Osteoblast (primary cell): Measurements from ENCODE around the gene MEG3. TPM values are rescaled to one million over a fixed set of nuclear protein-coding genes. Genes with fewer than 3 reads are reported as not detected.
A peak's percentile ranks its signal among the peaks of the same experiment; 100 is the strongest.

ENCODE experiments used
- DNase-seq: peaks from one replicate; pipeline ENCODE4 v3.0.0; 2011; ENCODE audit warnings: low spot score, mixed read lengths; ENCODE audit not compliant: insufficient read length; ENCODE audit errors: missing footprints
- H2AFZ ChIP-seq: 2 replicates; pipeline ENCODE4 v1.6.0; 2011; ENCODE audit warnings: mild to moderate bottlenecking, low read length
- H3K27ac ChIP-seq: 2 replicates; pipeline ENCODE4 v1.5.1; 2011; ENCODE audit warnings: mild to moderate bottlenecking, low read depth, low read length, moderate library complexity
- H3K27me3 ChIP-seq: 2 replicates; pipeline ENCODE4 v1.6.0; 2012; ENCODE audit warnings: mild to moderate bottlenecking, control low read depth, inconsistent platforms, low read length, moderate library complexity; ENCODE audit not compliant: insufficient read depth
- H3K36me3 ChIP-seq: 2 replicates; pipeline ENCODE4 v1.5.1; 2011; ENCODE audit warnings: mild to moderate bottlenecking, low read length, control low read depth, moderate library complexity; ENCODE audit not compliant: insufficient read depth
- H3K4me1 ChIP-seq: 2 replicates; pipeline ENCODE4 v1.5.1; 2011; ENCODE audit warnings: mild to moderate bottlenecking, low read length, control low read depth, moderate library complexity; ENCODE audit not compliant: insufficient read depth
- H3K4me2 ChIP-seq: 2 replicates; pipeline ENCODE4 v1.6.0; 2011; ENCODE audit warnings: mild to moderate bottlenecking, low read length; ENCODE audit not compliant: insufficient read depth
- H3K4me3 ChIP-seq: fragments of 200-600 bp; sonication (generic); 3 replicates; pipeline ENCODE4 v1.5.1; 2012; ENCODE audit warnings: mild to moderate bottlenecking, low read length, inconsistent platforms; ENCODE audit not compliant: insufficient read depth
- H3K79me2 ChIP-seq: 2 replicates; pipeline ENCODE4 v1.6.0; 2012; ENCODE audit warnings: mild to moderate bottlenecking, low read length, control low read depth, inconsistent platforms; ENCODE audit not compliant: insufficient read depth
- H3K9me3 ChIP-seq: 2 replicates; pipeline ENCODE4 v1.5.1; 2011; ENCODE audit warnings: low read depth, low read length, control low read depth
- H4K20me1 ChIP-seq: 2 replicates; pipeline ENCODE4 v1.6.0; 2012; ENCODE audit warnings: mild to moderate bottlenecking, low read length, control low read depth; ENCODE audit not compliant: insufficient read depth
- CTCF ChIP-seq: IDR thresholded peaks from 2 replicates; pipeline ENCODE4 v1.5.1; 2011; ENCODE audit warnings: mild to moderate bottlenecking, low read depth, low read length, moderate library complexity; ENCODE audit errors: extremely low read depth
- total RNA-seq: library from RNA; depleted of rRNA; stranded (reverse); fragments of >200 nt; gene quantifications from 2 replicates; pipeline ENCODE4 v1.2.3, GENCODE V29; 2012

MEG3 gene
- total RNA-seq, 1 donor: 200 TPM

DNA sequence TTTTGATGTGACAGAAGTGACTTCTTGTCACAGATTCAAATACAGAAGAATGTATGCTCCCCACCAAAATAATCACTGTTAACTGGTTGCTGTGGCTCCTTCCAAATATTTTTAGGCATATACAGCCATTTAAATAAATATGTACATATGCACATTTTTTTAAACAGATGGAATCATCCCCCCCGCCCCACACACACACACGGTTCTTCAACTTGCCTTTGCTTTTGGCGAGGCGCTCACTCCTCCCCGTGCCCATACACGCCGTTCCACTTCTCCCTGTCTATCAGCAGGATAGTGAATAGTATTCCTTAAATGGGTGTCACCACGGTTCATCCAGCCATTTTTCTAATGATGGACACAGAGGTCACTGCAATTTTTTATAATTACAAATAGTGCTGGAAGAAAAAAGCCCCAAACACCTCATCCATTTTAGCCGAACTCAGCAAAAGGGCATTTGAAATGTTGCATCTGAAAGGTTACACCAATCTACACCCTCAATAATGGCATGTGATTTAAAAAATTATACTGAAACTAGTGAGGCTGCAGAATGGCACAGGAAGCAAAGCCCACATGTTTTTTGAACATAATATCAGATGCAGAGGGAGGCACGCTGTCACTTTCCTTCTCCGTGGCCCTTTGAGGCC lies 39.2 kb upstream of the MEG3 start:
- TF ChIP-seq CTCF: no peak
- H3K27ac ChIP-seq: no peak overlapping the region

DNA sequence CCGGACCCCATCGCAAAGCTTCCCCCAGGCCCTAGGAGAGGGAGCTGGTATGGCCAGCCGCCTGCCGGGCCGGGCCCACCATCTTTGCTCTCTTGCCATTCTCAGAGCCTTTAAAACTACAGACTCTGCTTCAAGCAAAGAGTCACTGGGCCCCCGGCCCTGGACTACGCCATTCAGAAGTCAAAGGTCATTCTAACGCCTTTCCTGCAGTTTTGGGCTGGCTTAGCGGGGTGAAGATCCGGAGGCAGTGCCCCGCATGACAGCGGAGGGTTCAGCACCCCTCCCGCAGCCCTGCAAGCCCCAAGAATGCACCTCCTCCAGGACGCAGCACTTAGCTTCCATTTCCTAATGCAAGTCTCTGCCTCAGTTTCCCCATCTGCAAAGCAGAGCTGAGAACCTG lies 38.3 kb upstream of the MEG3 start:
- Histone ChIP-seq H3K79me2 (no peaks in the 10 kb centered on the region), H3K4me1 (no peaks in the 10 kb centered on the region), H3K36me3 (no peaks in the 10 kb centered on the region), H3K4me2 (no peak overlapping the region), H3K4me3 (no peak overlapping the region), H3K27me3 (peaks cover 26% of the 10 kb centered on the region), H3K9me3 (no peaks in the 10 kb centered on the region), H2AFZ (no peak overlapping the region), H4K20me1 (no peaks in the 10 kb centered on the region), H3K27ac (no peak overlapping the region)
- DNase-seq: peak; percentile 46
- no peak for TF ChIP-seq CTCF

More for the DNA sequence above, 39.2 kb upstream of the MEG3 start:
- no peaks in the 10 kb centered on the region for H3K4me1 ChIP-seq
- H3K9me3 ChIP-seq: no peaks in the 10 kb centered on the region
- H3K27me3 ChIP-seq: peaks cover 26% of the 10 kb centered on the region
- H4K20me1 ChIP-seq: no peaks in the 10 kb centered on the region
- no peak overlapping the region for H3K4me2 ChIP-seq
- no peaks in the 10 kb centered on the region for H3K79me2 ChIP-seq
- DNase-seq: no peak
- no peaks in the 10 kb centered on the region for H3K36me3 ChIP-seq
- H3K4me3 ChIP-seq: no peak overlapping the region
- H2AFZ ChIP-seq: no peak overlapping the region

- DNase-seq: peak; percentile 21
- Histone ChIP-seq H3K4me2 (no peak overlapping the region), H3K27ac (no peak overlapping the region), H3K79me2 (no peaks in the 10 kb centered on the region), H3K4me3 (no peak overlapping the region), H4K20me1 (no peaks in the 10 kb centered on the region), H3K9me3 (no peaks in the 10 kb centered on the region), H3K4me1 (no peaks in the 10 kb centered on the region), H3K27me3 (peaks cover 31% of the 10 kb centered on the region), H3K36me3 (no peaks in the 10 kb centered on the region), H2AFZ (no peak overlapping the region)
- no peak for TF ChIP-seq CTCF
Measured at GRCh38 chr14:100788517-100788916, 37.4 kb upstream of the MEG3 start.

- Histone ChIP-seq H3K79me2 (no peaks in the 10 kb centered on the region), H2AFZ (no peak overlapping the region), H3K9me3 (no peaks in the 10 kb centered on the region), H3K4me2 (no peak overlapping the region), H3K36me3 (no peaks in the 10 kb centered on the region), H3K27me3 (peaks cover 34% of the 10 kb centered on the region), H4K20me1 (no peaks in the 10 kb centered on the region), H3K4me3 (no peak overlapping the region), H3K4me1 (no peaks in the 10 kb centered on the region), H3K27ac (no peak overlapping the region)
- peak; percentile 35 for DNase-seq
- TF ChIP-seq CTCF: no peak
Measured at GRCh38 chr14:100788942-100789341, 37.0 kb upstream of the MEG3 start.
